Neutrophil (primary cell): ENCODE data around the gene ATP11A.

Experiments used
- H3K27ac ChIP-seq: fragments of 200-600 bp; sonication (generic); 2 replicates; pipeline ENCODE4 v1.5.1; 2016; ENCODE audit warnings: mild to moderate bottlenecking, moderate library complexity
- H3K27me3 ChIP-seq: fragments of 200-600 bp; sonication (generic); 2 replicates; pipeline ENCODE4 v1.6.0; 2016; ENCODE audit warnings: mild to moderate bottlenecking
- H3K36me3 ChIP-seq: fragments of 200-600 bp; sonication (generic); 2 replicates; pipeline ENCODE4 v1.5.1; 2017
- H3K4me1 ChIP-seq, 2 experiments: fragments of 200-600 bp in 1 of 2; sonication (generic) in 1 of 2; 1 replicate in 1 of 2; 2 replicates in 1 of 2; pipeline versions ENCODE4 v1.5.1 to v1.6.1; 2013 to 2016; ENCODE audit warnings: low read depth in 1 of 2, low read length in 1 of 2, mild to moderate bottlenecking in 1 of 2, moderate library complexity in 1 of 2; ENCODE audit not compliant: control insufficient read depth in 1 of 2, insufficient read depth in 1 of 2
- H3K4me3 ChIP-seq, 2 experiments: fragments of 200-600 bp in 1 of 2; sonication (generic) in 1 of 2; 1 replicate in 1 of 2; 2 replicates in 1 of 2; pipeline ENCODE4 v1.5.1; 2013 to 2016; ENCODE audit warnings: low read depth in 1 of 2, low read length in 1 of 2, mild to moderate bottlenecking in 1 of 2, moderate library complexity in 1 of 2
- H3K9me3 ChIP-seq: fragments of 200-600 bp; sonication (generic); 2 replicates; pipeline ENCODE4 v1.5.1; 2016
- CTCF ChIP-seq: fragments of 200-600 bp; sonication (generic); IDR thresholded peaks from 2 replicates; pipeline ENCODE4 v1.5.1; 2016; ENCODE audit warnings: antibody characterized with exemption

ATP11A gene

GRCh38 chr13:112889351-112890290 is 199.8 kb downstream of the ATP11A start:
- no peak overlapping the region for H3K4me3 ChIP-seq
- no peaks in the 10 kb centered on the region for H3K9me3 ChIP-seq

GRCh38 chr13:112890316-112891145 is 200.7 kb downstream of the ATP11A start:
- peaks cover 66% of the 10 kb centered on the region for H3K27me3 ChIP-seq
- peaks cover 12% of the 10 kb centered on the region for H3K36me3 ChIP-seq
- H3K4me1 ChIP-seq: peaks cover 12 to 16% of the 10 kb centered on the region in 2 experiments
- H3K4me3 ChIP-seq: no peak overlapping the region
- no peak for TF ChIP-seq CTCF
- H3K27ac ChIP-seq: no peak overlapping the region
- no peaks in the 10 kb centered on the region for H3K9me3 ChIP-seq

More at GRCh38 chr13:112889351-112890290, 199.8 kb downstream of the ATP11A start:
- H3K36me3 ChIP-seq: peaks cover 21% of the 10 kb centered on the region
- H3K4me1 ChIP-seq: peaks cover 3 to 7% of the 10 kb centered on the region in 2 experiments
- H3K27me3 ChIP-seq: peaks cover 57% of the 10 kb centered on the region
- H3K27ac ChIP-seq: no peak overlapping the region
- no peak for TF ChIP-seq CTCF

GRCh38 chr13:112891477-112892401 is 201.9 kb downstream of the ATP11A start:
- TF ChIP-seq CTCF: no peak
- H3K4me1 ChIP-seq: peaks cover 12 to 17% of the 10 kb centered on the region in 2 experiments
- H3K27me3 ChIP-seq: peaks cover 71% of the 10 kb centered on the region
- H3K36me3 ChIP-seq: peaks cover 6% of the 10 kb centered on the region
- H3K9me3 ChIP-seq: no peaks in the 10 kb centered on the region
- no peak overlapping the region for H3K4me3 ChIP-seq
- no peak overlapping the region for H3K27ac ChIP-seq

GRCh38 chr13:112892426-112893206 is 202.8 kb downstream of the ATP11A start:
- Histone ChIP-seq H3K4me3 (no peak overlapping the region), H3K9me3 (no peaks in the 10 kb centered on the region), H3K4me1 (peaks cover 12 to 17% of the 10 kb centered on the region in 2 experiments), H3K27ac (no peak overlapping the region), H3K36me3 (no peaks in the 10 kb centered on the region), H3K27me3 (peaks cover 78% of the 10 kb centered on the region)
- no peak for TF ChIP-seq CTCF
